HepG2 (cell line): ENCODE data around the gene MYO5A. TPM values are rescaled to one million over a fixed set of nuclear protein-coding genes. Genes with fewer than 3 reads are reported as not detected.

Source experiments
- ATAC-seq: fragments of 200-7000 bp; cut with Tn5 transposase; 3 replicates; pipeline ENCODE4 v1.9.1; 2020; ENCODE audit warnings: mild to moderate bottlenecking, moderate library complexity
- BruUV-seq: library from RNA; stranded (reverse); fragments of 400-500 nt; replicated peaks from 2 replicates; lab custom pipeline; 2021; lab: Mats Ljungman, UMichigan
- CTCF ChIA-PET: fragments of 300-600 bp; formaldehyde crosslinking; extraction: SDS; loops from one replicate; lab custom pipeline; 2021; ENCODE audit warnings: low total read pairs, inconsistent platforms, low intra/inter-chr PET ratio; lab: Yijun Ruan, JAX
- POLR2A ChIA-PET: fragments of 350-600 bp; sonication (Branson Sonifier 250); formaldehyde crosslinking; loops from one replicate; lab custom pipeline; 2020; ENCODE audit warnings: antibody characterized with exemption, inconsistent platforms; lab: Yijun Ruan, JAX
- DNase-seq: peaks from one replicate; pipeline ENCODE4 v3.0.0-alpha.2; 2015; ENCODE audit warnings: low spot score
- FAIRE-seq: peaks from 3 replicates; lab custom pipeline; 2011; peaks lifted over from hg19 to GRCh38; lab: Jason Lieb, UNC
- H2AFZ ChIP-seq: one replicate; pipeline ENCODE4 v1.6.1; 2011; ENCODE audit warnings: low read length, inconsistent platforms
- H3K27ac ChIP-seq: fragments of 300-600 bp; 3 replicates; pipeline ENCODE4 v1.8.0; 2011; ENCODE audit warnings: mixed run types, mild to moderate bottlenecking, mixed read lengths, low read length, inconsistent platforms; ENCODE audit not compliant: insufficient read depth; ENCODE audit errors: extremely low read length
- H3K27me3 ChIP-seq, 2 experiments: fragments of 200-600 bp in 1 of 2; 2 replicates in 1 of 2; 3 replicates in 1 of 2; pipeline versions ENCODE4 v1.6.0 to v1.8.0; 2011; ENCODE audit warnings: low read length in 2 of 2, mild to moderate bottlenecking in 2 of 2, moderate library complexity in 2 of 2, inconsistent platforms in 1 of 2; ENCODE audit not compliant: insufficient read depth in 2 of 2, control insufficient read depth in 1 of 2
- H3K36me3 ChIP-seq, 2 experiments: fragments of 200-600 bp in 1 of 2; replicated peaks in 1 of 2; 2 replicates in 1 of 2; 3 replicates in 1 of 2; pipeline versions ENCODE4 v1.5.1 to v1.8.0; 2011; ENCODE audit warnings: low read length in 2 of 2, inconsistent platforms in 1 of 2; ENCODE audit not compliant: insufficient read depth in 2 of 2, control insufficient read depth in 1 of 2
- H3K4me1 ChIP-seq: 2 replicates; pipeline ENCODE4 v1.5.1; 2012; ENCODE audit warnings: low read length, inconsistent platforms; ENCODE audit not compliant: insufficient read depth
- H3K4me2 ChIP-seq: 2 replicates; pipeline ENCODE4 v1.6.0; 2011; ENCODE audit warnings: low read depth, low read length, inconsistent platforms
- H3K4me3 ChIP-seq, 3 experiments: fragments of 200-600 bp in 1 of 3; sonication (generic), shearing (Covaris generic) in 1 of 3; replicated peaks in 1 of 3; 2 replicates each; pipeline ENCODE4 v1.5.1; 2011 to 2016; ENCODE audit warnings: low read length in 3 of 3, inconsistent platforms in 2 of 3, low read depth in 2 of 3, mild to moderate bottlenecking in 2 of 3, control low read depth in 1 of 3, mixed read lengths in 1 of 3; ENCODE audit not compliant: insufficient read depth in 1 of 3
- H3K79me2 ChIP-seq: one replicate; pipeline ENCODE4 v1.6.1; 2011; ENCODE audit warnings: low read length, inconsistent platforms; ENCODE audit not compliant: insufficient read depth
- H3K9ac ChIP-seq: 2 replicates; pipeline ENCODE4 v1.6.0; 2011; ENCODE audit warnings: mild to moderate bottlenecking, low read depth, low read length, inconsistent platforms; ENCODE audit not compliant: insufficient read depth
- H3K9me3 ChIP-seq: 2 replicates; pipeline ENCODE4 v1.5.1; 2012; ENCODE audit warnings: mild to moderate bottlenecking, low read length
- H4K20me1 ChIP-seq: 2 replicates; pipeline ENCODE4 v1.6.0; 2011; ENCODE audit warnings: inconsistent platforms, mild to moderate bottlenecking, low read length, moderate library complexity; ENCODE audit not compliant: insufficient read depth
- EED ChIP-seq: sonication (generic); formaldehyde crosslinking; IDR thresholded peaks from 2 replicates; pipeline ENCODE4 v1.5.0; 2020; ENCODE audit warnings: mild to moderate bottlenecking, missing genetic modification reagents
- HNF4G ChIP-seq, 2 experiments: sonication (generic) in 1 of 2; formaldehyde crosslinking in 1 of 2; IDR thresholded peaks; 2 replicates each; pipeline versions ENCODE4 v1.4.0 to v1.6.1; 2011 to 2020; ENCODE audit warnings: borderline replicate concordance in 2 of 2, low read depth in 2 of 2, mild to moderate bottlenecking in 2 of 2, low read length in 1 of 2, missing genetic modification reagents in 1 of 2, moderate library complexity in 1 of 2
- KDM4B ChIP-seq: sonication (generic); formaldehyde crosslinking; IDR thresholded peaks from 2 replicates; pipeline ENCODE4 v1.4.0; 2020; ENCODE audit warnings: missing genetic modification reagents
- KLF11 ChIP-seq: IDR thresholded peaks from 2 replicates; pipeline ENCODE4 v1.6.1; 2016; ENCODE audit warnings: missing compliant biosample characterization
- KLF12 ChIP-seq: sonication (generic); formaldehyde crosslinking; IDR thresholded peaks from 2 replicates; pipeline ENCODE4 v1.4.0; 2020; ENCODE audit warnings: missing genetic modification reagents, borderline replicate concordance
- KLF6 ChIP-seq: IDR thresholded peaks from 2 replicates; pipeline ENCODE4 v1.8.0; 2016; ENCODE audit warnings: missing biosample characterization, missing genetic modification reagents
- PHF5A ChIP-seq: IDR thresholded peaks from one replicate; pipeline ENCODE4 v1.6.1; 2018; ENCODE audit warnings: low read depth, missing genetic modification reagents; ENCODE audit not compliant: unreplicated experiment
- TERF1 ChIP-seq: sonication (generic); formaldehyde crosslinking; IDR thresholded peaks from 2 replicates; pipeline ENCODE4 v1.8.0; 2022; ENCODE audit warnings: mild to moderate bottlenecking, missing genetic modification reagents, moderate library complexity
- THAP7 ChIP-seq: sonication (generic); formaldehyde crosslinking; IDR thresholded peaks from 2 replicates; pipeline ENCODE4 v1.8.1; 2023; ENCODE audit warnings: mild to moderate bottlenecking, missing genetic modification reagents
- YEATS2 ChIP-seq: sonication (generic); formaldehyde crosslinking; IDR thresholded peaks from 2 replicates; pipeline ENCODE4 v1.4.0; 2020; ENCODE audit warnings: missing genetic modification reagents, borderline replicate concordance
- ZBTB8A ChIP-seq: sonication (generic); formaldehyde crosslinking; IDR thresholded peaks from 2 replicates; pipeline ENCODE4 v1.4.0; 2020; ENCODE audit warnings: mild to moderate bottlenecking, low read depth, missing genetic modification reagents, borderline replicate concordance
- ZNF20 ChIP-seq: sonication (generic); formaldehyde crosslinking; IDR thresholded peaks from 2 replicates; pipeline ENCODE4 v1.4.0; 2020; ENCODE audit warnings: mild to moderate bottlenecking, moderate library complexity, missing genetic modification reagents
- ZNF317 ChIP-seq: sonication (generic); formaldehyde crosslinking; IDR thresholded peaks from 2 replicates; pipeline ENCODE4 v1.5.0; 2020; ENCODE audit warnings: mild to moderate bottlenecking, missing genetic modification reagents
- ZNF720 ChIP-seq: sonication (generic); formaldehyde crosslinking; IDR thresholded peaks from 2 replicates; pipeline ENCODE4 v1.4.0; 2020; ENCODE audit warnings: missing genetic modification reagents
- ZNF780A ChIP-seq: sonication (generic); formaldehyde crosslinking; IDR thresholded peaks from 2 replicates; pipeline ENCODE4 v1.8.0; 2022; ENCODE audit warnings: mild to moderate bottlenecking, missing genetic modification reagents, moderate library complexity
- WGBS: methylation state at CpG from one replicate; pipeline ENCODE4 v1.1.6; 2017; ENCODE audit warnings: low lambda C conversion rate; 5-methylcytosine and 5-hydroxymethylcytosine counted together
- in situ Hi-C: cut with HindIII; loops from 2 replicates; pipeline ENCODE4 v1.10.0; 2017; ENCODE audit warnings: low pct_unique_long_range_greater_than_20kb; ENCODE audit not compliant: extremely low pct_ligation_motif_present
- intact Hi-C: fragments of 100-400 bp; cut with micrococcal nuclease; formaldehyde crosslinking; loops from one replicate; pipeline ENCODE4 v1.10.0; 2022; ENCODE audit not compliant: unreplicated experiment
- polyA plus RNA-seq, 8 experiments: library from polyadenylated mRNA; depleted of rRNA in 3 of 8; stranded (reverse) in 7 of 8; unstranded in 1 of 8; fragments of >200 nt; fragmentation: Illumina TruSeq in 4 of 8; extraction: Trizol in 4 of 8; gene quantifications; 2 replicates each; pipeline versions ENCODE4 v1.2.1 to v1.2.3, GENCODE V29; 2011 to 2016; ENCODE audit warnings: low read depth in 4 of 8, missing spikeins in 1 of 8, mixed read lengths in 1 of 8; ENCODE audit not compliant: insufficient read depth in 1 of 8
- total RNA-seq, 5 experiments: library from RNA; depleted of rRNA; stranded (reverse); fragments of >200 nt; fragmentation: Illumina TruSeq; extraction: Trizol; gene quantifications; 2 replicates each; pipeline ENCODE4 v1.2.3, GENCODE V29; 2016; ENCODE audit warnings: low read depth in 1 of 5
- TF ChIP-seq, protein P1 (sequence below), 2 experiments: IDR thresholded peaks; 2 replicates each; pipeline ENCODE4 v1.6.1; 2011 to 2012; ENCODE audit warnings: low read length in 2 of 2, borderline replicate concordance in 1 of 2, low read depth in 1 of 2, mild to moderate bottlenecking in 1 of 2, moderate library complexity in 1 of 2
- TF ChIP-seq, protein P2 (sequence below): sonication (generic); formaldehyde crosslinking; IDR thresholded peaks from 2 replicates; pipeline ENCODE4 v1.9.0; 2021; ENCODE audit warnings: missing genetic modification reagents, borderline replicate concordance

The MYO5A gene
- total and polyA plus RNA-seq, 2 of the 13 experiments (the other 11 are each of a cell fraction or from before 2014, with no cell fraction given) = 2.8 to 4.8 TPM

- no peak overlapping the region for H2AFZ ChIP-seq
- POLR2A ChIA-PET = no interaction called here
- no TSS peak for BruUV-seq
- no peaks in the 10 kb centered on the region; a peak in 1 of 5 replicates for H3K27me3 ChIP-seq
- intact Hi-C loops = no loop called here
- H3K9ac ChIP-seq = no peak overlapping the region
- no peaks in the 10 kb centered on the region for H4K20me1 ChIP-seq
- H3K9me3 ChIP-seq = no peaks in the 10 kb centered on the region
- CTCF ChIA-PET = no interaction called here
- no peak for FAIRE-seq
- WGBS = 48% methylated on average over 6 of the region's 6 CpGs
- H3K27ac ChIP-seq = no peak overlapping the region
- in situ Hi-C loops = no loop called here
- H3K4me3 ChIP-seq = no peak overlapping the region
- no peak for ATAC-seq
- no peak for DNase-seq
- no peaks in the 10 kb centered on the region for H3K4me1 ChIP-seq
- no peaks in the 10 kb centered on the region for H3K79me2 ChIP-seq
- H3K36me3 ChIP-seq = no peaks in the 10 kb centered on the region
- H3K4me2 ChIP-seq = no peak overlapping the region
- no peak for TF ChIP-seq KDM4B (CRISPR knock-in tag)
- no peak for TF ChIP-seq YEATS2 (CRISPR knock-in tag)
- TF ChIP-seq PHF5A (CRISPR knock-in tag) = no peak
- TF ChIP-seq TERF1 (CRISPR knock-in tag) = no peak
- no peak for TF ChIP-seq ZNF317 (CRISPR knock-in tag)
- no peak for TF ChIP-seq ZNF780A (CRISPR knock-in tag)
- TF ChIP-seq, protein P1, sequence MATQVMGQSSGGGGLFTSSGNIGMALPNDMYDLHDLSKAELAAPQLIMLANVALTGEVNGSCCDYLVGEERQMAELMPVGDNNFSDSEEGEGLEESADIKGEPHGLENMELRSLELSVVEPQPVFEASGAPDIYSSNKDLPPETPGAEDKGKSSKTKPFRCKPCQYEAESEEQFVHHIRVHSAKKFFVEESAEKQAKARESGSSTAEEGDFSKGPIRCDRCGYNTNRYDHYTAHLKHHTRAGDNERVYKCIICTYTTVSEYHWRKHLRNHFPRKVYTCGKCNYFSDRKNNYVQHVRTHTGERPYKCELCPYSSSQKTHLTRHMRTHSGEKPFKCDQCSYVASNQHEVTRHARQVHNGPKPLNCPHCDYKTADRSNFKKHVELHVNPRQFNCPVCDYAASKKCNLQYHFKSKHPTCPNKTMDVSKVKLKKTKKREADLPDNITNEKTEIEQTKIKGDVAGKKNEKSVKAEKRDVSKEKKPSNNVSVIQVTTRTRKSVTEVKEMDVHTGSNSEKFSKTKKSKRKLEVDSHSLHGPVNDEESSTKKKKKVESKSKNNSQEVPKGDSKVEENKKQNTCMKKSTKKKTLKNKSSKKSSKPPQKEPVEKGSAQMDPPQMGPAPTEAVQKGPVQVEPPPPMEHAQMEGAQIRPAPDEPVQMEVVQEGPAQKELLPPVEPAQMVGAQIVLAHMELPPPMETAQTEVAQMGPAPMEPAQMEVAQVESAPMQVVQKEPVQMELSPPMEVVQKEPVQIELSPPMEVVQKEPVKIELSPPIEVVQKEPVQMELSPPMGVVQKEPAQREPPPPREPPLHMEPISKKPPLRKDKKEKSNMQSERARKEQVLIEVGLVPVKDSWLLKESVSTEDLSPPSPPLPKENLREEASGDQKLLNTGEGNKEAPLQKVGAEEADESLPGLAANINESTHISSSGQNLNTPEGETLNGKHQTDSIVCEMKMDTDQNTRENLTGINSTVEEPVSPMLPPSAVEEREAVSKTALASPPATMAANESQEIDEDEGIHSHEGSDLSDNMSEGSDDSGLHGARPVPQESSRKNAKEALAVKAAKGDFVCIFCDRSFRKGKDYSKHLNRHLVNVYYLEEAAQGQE (IDR thresholded peaks at IDR 0.05; ENCODE audit: borderline replicate concordance in 1 of 2, low read depth in 1 of 2, low read length in 2 of 2) = no peak
- TF ChIP-seq, protein P2, sequence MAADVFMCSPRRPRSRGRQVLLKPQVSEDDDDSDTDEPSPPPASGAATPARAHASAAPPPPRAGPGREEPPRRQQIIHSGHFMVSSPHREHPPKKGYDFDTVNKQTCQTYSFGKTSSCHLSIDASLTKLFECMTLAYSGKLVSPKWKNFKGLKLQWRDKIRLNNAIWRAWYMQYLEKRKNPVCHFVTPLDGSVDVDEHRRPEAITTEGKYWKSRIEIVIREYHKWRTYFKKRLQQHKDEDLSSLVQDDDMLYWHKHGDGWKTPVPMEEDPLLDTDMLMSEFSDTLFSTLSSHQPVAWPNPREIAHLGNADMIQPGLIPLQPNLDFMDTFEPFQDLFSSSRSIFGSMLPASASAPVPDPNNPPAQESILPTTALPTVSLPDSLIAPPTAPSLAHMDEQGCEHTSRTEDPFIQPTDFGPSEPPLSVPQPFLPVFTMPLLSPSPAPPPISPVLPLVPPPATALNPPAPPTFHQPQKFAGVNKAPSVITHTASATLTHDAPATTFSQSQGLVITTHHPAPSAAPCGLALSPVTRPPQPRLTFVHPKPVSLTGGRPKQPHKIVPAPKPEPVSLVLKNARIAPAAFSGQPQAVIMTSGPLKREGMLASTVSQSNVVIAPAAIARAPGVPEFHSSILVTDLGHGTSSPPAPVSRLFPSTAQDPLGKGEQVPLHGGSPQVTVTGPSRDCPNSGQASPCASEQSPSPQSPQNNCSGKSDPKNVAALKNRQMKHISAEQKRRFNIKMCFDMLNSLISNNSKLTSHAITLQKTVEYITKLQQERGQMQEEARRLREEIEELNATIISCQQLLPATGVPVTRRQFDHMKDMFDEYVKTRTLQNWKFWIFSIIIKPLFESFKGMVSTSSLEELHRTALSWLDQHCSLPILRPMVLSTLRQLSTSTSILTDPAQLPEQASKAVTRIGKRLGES (CRISPR knock-in tag) = no peak
- TF ChIP-seq ZNF20 = no peak
- TF ChIP-seq ZNF720 (CRISPR knock-in tag) = no peak
- no peak for TF ChIP-seq THAP7 (CRISPR knock-in tag)
- TF ChIP-seq KLF6 (CRISPR knock-in tag) = no peak
- TF ChIP-seq HNF4G (IDR thresholded peaks at IDR 0.05; ENCODE audit: borderline replicate concordance, low read depth, low read length) = no peak
- no peak for TF ChIP-seq HNF4G (CRISPR knock-in tag; IDR thresholded peaks at IDR 0.05; ENCODE audit: borderline replicate concordance, low read depth)
- no peak for TF ChIP-seq EED
- TF ChIP-seq KLF12 = no peak
- TF ChIP-seq KLF11 (CRISPR knock-in tag) = no peak
- no peak for TF ChIP-seq ZBTB8A (CRISPR knock-in tag)
These were observed 22.1 kb downstream of the MYO5A start for GRCh38 chr15:52506549-52506948.
